ENCODE data around the gene TSR3. TPM values are rescaled to one million over a fixed set of nuclear protein-coding genes. Genes with fewer than 3 reads are reported as not detected.

The TSR3 gene
- polyA plus RNA-seq, 1 of the 3 experiments (the other 2 are of a cell fraction), result 87.3 TPM

- Histone ChIP-seq H3K4me3 (ENCODE audit: low read depth in 2 of 2, low read length in 1 of 2) (no peak overlapping the region), H2AFZ (ENCODE audit: low read depth) (no peak overlapping the region), H3K79me2 (ENCODE audit: insufficient read depth) (0 out of 2 replicates have a peak, but pooled peaks cover 2% of the 10 kb centered on the region), H3K4me2 (no peak overlapping the region), H3K9me3 (no peaks in the 10 kb centered on the region), H3K9me2 (no peaks in the 10 kb centered on the region), H3K27ac (ENCODE audit: low read depth in 2 of 2, low read length in 1 of 2) (no peak overlapping the region), H3K36me3 (replicated peaks in 1 of 2; ENCODE audit: control insufficient read depth in 1 of 2, insufficient read depth in 2 of 2, low read length in 1 of 2) (peaks cover 0 to 10% of the 10 kb centered on the region in 2 experiments), H3K27me3 (ENCODE audit: insufficient read depth) (no peaks in the 10 kb centered on the region), H4K20me1 (ENCODE audit: insufficient read depth) (no peaks in the 10 kb centered on the region), H3K4me1 (ENCODE audit: control insufficient read depth in 1 of 2, insufficient read depth in 2 of 2, low read depth in 1 of 2, low read length in 1 of 2) (no peaks in the 10 kb centered on the region), H3K9ac (no peak overlapping the region), H3F3A (replicated peaks; ENCODE audit: insufficient read depth) (no peaks in the 10 kb centered on the region)
- POLR2A ChIA-PET, result no interaction called here
- CTCF ChIA-PET, result interaction anchor here (1.8 to 1.9 kb wide), 2 partner anchors 10 to 63 kb away, joined by 5 read pairs; no protein-coding TSS in a partner anchor
- peak; percentile 27 for DNase-seq
- 83% methylated on average over 22 of the region's 29 CpGs for WGBS (ENCODE audit: low lambda C conversion rate)
- no peak for TF ChIP-seq FOSL2 (IDR thresholded peaks at IDR 0.05; ENCODE audit: borderline replicate concordance, low read depth)
Measured at GRCh38 chr16:1401061-1401757, 49.5 kb upstream of the TSR3 start.

- 94% methylated on average over 29 of the region's 38 CpGs for WGBS (ENCODE audit: low lambda C conversion rate)
- CTCF ChIA-PET, result no interaction called here
- Histone ChIP-seq H3K9me3 (no peaks in the 10 kb centered on the region), H3K27ac (ENCODE audit: low read depth in 2 of 2, low read length in 1 of 2) (no peak overlapping the region), H4K20me1 (ENCODE audit: insufficient read depth) (no peaks in the 10 kb centered on the region), H3K4me2 (no peak overlapping the region), H3K27me3 (ENCODE audit: insufficient read depth) (no peaks in the 10 kb centered on the region), H3K79me2 (ENCODE audit: insufficient read depth) (no peaks in the 10 kb centered on the region), H3K9me2 (no peaks in the 10 kb centered on the region), H3F3A (replicated peaks; ENCODE audit: insufficient read depth) (no peaks in the 10 kb centered on the region), H3K4me3 (ENCODE audit: low read depth in 2 of 2, low read length in 1 of 2) (no peak overlapping the region), H3K4me1 (ENCODE audit: control insufficient read depth in 1 of 2, insufficient read depth in 2 of 2, low read depth in 1 of 2, low read length in 1 of 2) (no peaks in the 10 kb centered on the region), H3K9ac (no peak overlapping the region), H3K36me3 (replicated peaks in 1 of 2; ENCODE audit: control insufficient read depth in 1 of 2, insufficient read depth in 2 of 2, low read length in 1 of 2) (peaks cover 0 to 10% of the 10 kb centered on the region in 2 experiments), H2AFZ (ENCODE audit: low read depth) (no peak overlapping the region)
- DNase-seq, result peak; percentile 24
- no peak for TF ChIP-seq TAF1 (IDR thresholded peaks at IDR 0.05; ENCODE audit: borderline replicate concordance, low read depth, low read length)
- TF ChIP-seq CTCF (IDR thresholded peaks at IDR 0.05), result no peak
- no peak for TF ChIP-seq SMC3 (IDR thresholded peaks at IDR 0.05; ENCODE audit: low read depth, low read length)
- TF ChIP-seq NFIC (IDR thresholded peaks at IDR 0.05; ENCODE audit: borderline replicate concordance), result no peak
- TF ChIP-seq TCF12 (IDR thresholded peaks at IDR 0.05), result no peak
- TF ChIP-seq EP300 (IDR thresholded peaks at IDR 0.05; ENCODE audit: borderline replicate concordance in 1 of 2, low read depth in 1 of 2, low read length in 1 of 2), result no peak
- no peak for TF ChIP-seq SIN3A (IDR thresholded peaks at IDR 0.05; ENCODE audit: borderline replicate concordance, low read depth, low read length)
- POLR2A ChIA-PET, result no interaction called here
Measured at GRCh38 chr16:1398826-1399581, 47.3 kb upstream of the TSR3 start.

Data from SK-N-SH (cell line).